ENCODE data around the gene STPG4.

STPG4 gene

DNA sequence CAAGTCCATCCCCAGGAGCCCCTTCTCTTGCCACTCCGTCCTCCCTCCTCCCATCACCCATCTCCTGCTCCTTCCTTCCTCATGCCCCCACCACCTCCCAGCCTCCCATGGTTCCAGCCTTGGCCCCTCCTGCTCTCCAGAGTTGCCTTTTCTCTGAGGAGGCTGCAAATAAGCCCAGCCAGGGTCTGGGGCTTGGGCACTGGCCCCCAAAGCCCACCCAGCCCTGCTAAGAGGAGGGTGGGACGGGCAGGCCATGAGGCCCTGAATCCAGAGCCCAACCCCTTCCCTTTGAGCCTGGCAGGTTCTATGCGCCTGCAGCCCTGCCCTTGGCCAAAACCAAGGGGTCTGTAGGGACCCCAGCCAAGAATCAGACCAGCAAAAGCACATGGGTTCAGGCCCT, 71.6 kb downstream of the STPG4 start:
- Histone ChIP-seq H3K4me2 (ENCODE audit: low read depth, low read length) (no peak overlapping the region), H3F3A (ENCODE audit: insufficient read depth, low read length) (no peaks in the 10 kb centered on the region), H2AFZ (ENCODE audit: low read length) (no peak overlapping the region), H3K36me3 (replicated peaks; ENCODE audit: insufficient read depth, low read length) (no peaks in the 10 kb centered on the region), H3K9ac (ENCODE audit: low read length) (no peak overlapping the region), H3K4me1 (ENCODE audit: low read length) (no peaks in the 10 kb centered on the region), H3K27ac (ENCODE audit: low read length) (no peak overlapping the region), H3K79me2 (ENCODE audit: low read length) (no peaks in the 10 kb centered on the region), H3K9me2 (replicated peaks; ENCODE audit: insufficient read depth, low read length) (no peaks in the 10 kb centered on the region), H3K27me3 (replicated peaks; ENCODE audit: insufficient read depth, low read length) (no peaks in the 10 kb centered on the region), H4K20me1 (ENCODE audit: insufficient read depth, low read length) (no peaks in the 10 kb centered on the region), H3K9me3 (replicated peaks; ENCODE audit: insufficient read depth, low read length) (no peaks in the 10 kb centered on the region), H3K4me3 (ENCODE audit: low read length) (no peak overlapping the region)
- no peak for DNase-seq
- TF ChIP-seq EZH2phosphoT487 (IDR thresholded peaks at IDR 0.05; ENCODE audit: low read length): no peak

DNA sequence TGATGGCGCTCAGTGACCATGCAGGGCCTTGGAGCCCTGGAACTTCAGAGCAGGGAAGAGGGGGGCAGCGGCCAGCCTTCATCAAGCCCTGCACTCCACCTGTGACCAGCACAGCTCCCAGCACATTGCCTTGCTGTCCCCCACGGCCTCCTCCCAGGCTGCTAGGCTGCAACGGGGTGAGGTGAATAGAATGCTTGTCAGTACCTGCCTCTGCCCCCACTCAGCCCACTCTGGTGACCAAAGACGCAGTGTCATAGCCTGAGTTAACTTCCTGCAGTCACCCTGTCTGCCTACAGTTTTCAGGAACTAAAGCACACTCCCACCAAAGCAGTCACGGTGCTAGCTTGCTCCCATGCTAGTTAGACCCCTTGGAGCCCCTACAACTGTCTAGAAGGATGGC, 72.1 kb downstream of the STPG4 start:
- TF ChIP-seq EZH2phosphoT487 (IDR thresholded peaks at IDR 0.05; ENCODE audit: low read length) (no peak), EZH2 (optimal IDR thresholded peaks at IDR 0.05; ENCODE audit: low read depth, low read length) (no peak)
- TF ChIP-seq, protein P1, sequence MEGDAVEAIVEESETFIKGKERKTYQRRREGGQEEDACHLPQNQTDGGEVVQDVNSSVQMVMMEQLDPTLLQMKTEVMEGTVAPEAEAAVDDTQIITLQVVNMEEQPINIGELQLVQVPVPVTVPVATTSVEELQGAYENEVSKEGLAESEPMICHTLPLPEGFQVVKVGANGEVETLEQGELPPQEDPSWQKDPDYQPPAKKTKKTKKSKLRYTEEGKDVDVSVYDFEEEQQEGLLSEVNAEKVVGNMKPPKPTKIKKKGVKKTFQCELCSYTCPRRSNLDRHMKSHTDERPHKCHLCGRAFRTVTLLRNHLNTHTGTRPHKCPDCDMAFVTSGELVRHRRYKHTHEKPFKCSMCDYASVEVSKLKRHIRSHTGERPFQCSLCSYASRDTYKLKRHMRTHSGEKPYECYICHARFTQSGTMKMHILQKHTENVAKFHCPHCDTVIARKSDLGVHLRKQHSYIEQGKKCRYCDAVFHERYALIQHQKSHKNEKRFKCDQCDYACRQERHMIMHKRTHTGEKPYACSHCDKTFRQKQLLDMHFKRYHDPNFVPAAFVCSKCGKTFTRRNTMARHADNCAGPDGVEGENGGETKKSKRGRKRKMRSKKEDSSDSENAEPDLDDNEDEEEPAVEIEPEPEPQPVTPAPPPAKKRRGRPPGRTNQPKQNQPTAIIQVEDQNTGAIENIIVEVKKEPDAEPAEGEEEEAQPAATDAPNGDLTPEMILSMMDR (IDR thresholded peaks at IDR 0.05; ENCODE audit: low read length): no peak
- Histone ChIP-seq H3K36me3 (replicated peaks; ENCODE audit: insufficient read depth, low read length) (no peaks in the 10 kb centered on the region), H3K27me3 (replicated peaks; ENCODE audit: insufficient read depth, low read length) (no peaks in the 10 kb centered on the region), H3K4me1 (ENCODE audit: low read length) (no peaks in the 10 kb centered on the region), H4K20me1 (ENCODE audit: insufficient read depth, low read length) (no peaks in the 10 kb centered on the region), H3K9me3 (replicated peaks; ENCODE audit: insufficient read depth, low read length) (no peaks in the 10 kb centered on the region), H3K4me2 (ENCODE audit: low read depth, low read length) (no peak overlapping the region), H3K4me3 (ENCODE audit: low read length) (no peak overlapping the region), H3K9me2 (replicated peaks; ENCODE audit: insufficient read depth, low read length) (no peaks in the 10 kb centered on the region), H3K79me2 (ENCODE audit: low read length) (no peaks in the 10 kb centered on the region), H3K27ac (ENCODE audit: low read length) (no peak overlapping the region), H3F3A (ENCODE audit: insufficient read depth, low read length) (no peaks in the 10 kb centered on the region), H3K9ac (ENCODE audit: low read length) (no peak overlapping the region), H2AFZ (ENCODE audit: low read length) (no peak overlapping the region)
- no peak for DNase-seq

DNA sequence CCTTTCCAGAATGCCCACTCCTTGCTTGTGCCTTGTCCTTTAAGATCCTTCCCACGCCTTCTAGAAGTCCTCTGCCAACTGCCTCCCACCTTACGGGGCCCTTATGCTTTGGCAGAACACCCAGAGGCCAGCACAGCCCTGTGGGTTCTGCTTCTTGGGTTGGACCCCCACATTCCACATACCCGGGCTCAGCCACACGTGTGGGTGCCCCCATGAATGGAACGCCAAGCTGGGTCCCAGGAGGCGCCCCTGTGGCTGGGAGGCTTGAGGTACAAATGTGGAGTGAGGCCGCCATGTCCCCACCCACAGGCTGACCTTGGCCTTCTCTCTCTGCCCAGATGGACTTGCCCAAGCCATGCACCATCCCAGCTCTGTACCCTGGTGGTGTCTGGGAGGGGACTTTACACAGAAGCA, 74.2 kb downstream of the STPG4 start:
- Histone ChIP-seq H3K27ac (ENCODE audit: low read length) (no peak overlapping the region), H3K4me3 (ENCODE audit: low read length) (no peak overlapping the region), H3K9ac (ENCODE audit: low read length) (no peak overlapping the region), H3K27me3 (replicated peaks; ENCODE audit: insufficient read depth, low read length) (no peaks in the 10 kb centered on the region), H3K4me1 (ENCODE audit: low read length) (no peaks in the 10 kb centered on the region), H2AFZ (ENCODE audit: low read length) (no peak overlapping the region), H3K4me2 (ENCODE audit: low read depth, low read length) (no peak overlapping the region), H4K20me1 (ENCODE audit: insufficient read depth, low read length) (no peaks in the 10 kb centered on the region), H3K9me3 (replicated peaks; ENCODE audit: insufficient read depth, low read length) (no peaks in the 10 kb centered on the region), H3K9me2 (replicated peaks; ENCODE audit: insufficient read depth, low read length) (no peaks in the 10 kb centered on the region), H3K36me3 (replicated peaks; ENCODE audit: insufficient read depth, low read length) (no peaks in the 10 kb centered on the region), H3K79me2 (ENCODE audit: low read length) (no peaks in the 10 kb centered on the region), H3F3A (ENCODE audit: insufficient read depth, low read length) (0 out of 2 replicates have a peak, but pooled peaks cover 3% of the 10 kb centered on the region)
- TF ChIP-seq EZH2phosphoT487 (IDR thresholded peaks at IDR 0.05; ENCODE audit: low read length) (no peak), EZH2 (optimal IDR thresholded peaks at IDR 0.05; ENCODE audit: low read depth, low read length) (no peak)
- TF ChIP-seq, protein P1 (IDR thresholded peaks at IDR 0.05; ENCODE audit: low read length): no peak
- DNase-seq: no peak

DNA sequence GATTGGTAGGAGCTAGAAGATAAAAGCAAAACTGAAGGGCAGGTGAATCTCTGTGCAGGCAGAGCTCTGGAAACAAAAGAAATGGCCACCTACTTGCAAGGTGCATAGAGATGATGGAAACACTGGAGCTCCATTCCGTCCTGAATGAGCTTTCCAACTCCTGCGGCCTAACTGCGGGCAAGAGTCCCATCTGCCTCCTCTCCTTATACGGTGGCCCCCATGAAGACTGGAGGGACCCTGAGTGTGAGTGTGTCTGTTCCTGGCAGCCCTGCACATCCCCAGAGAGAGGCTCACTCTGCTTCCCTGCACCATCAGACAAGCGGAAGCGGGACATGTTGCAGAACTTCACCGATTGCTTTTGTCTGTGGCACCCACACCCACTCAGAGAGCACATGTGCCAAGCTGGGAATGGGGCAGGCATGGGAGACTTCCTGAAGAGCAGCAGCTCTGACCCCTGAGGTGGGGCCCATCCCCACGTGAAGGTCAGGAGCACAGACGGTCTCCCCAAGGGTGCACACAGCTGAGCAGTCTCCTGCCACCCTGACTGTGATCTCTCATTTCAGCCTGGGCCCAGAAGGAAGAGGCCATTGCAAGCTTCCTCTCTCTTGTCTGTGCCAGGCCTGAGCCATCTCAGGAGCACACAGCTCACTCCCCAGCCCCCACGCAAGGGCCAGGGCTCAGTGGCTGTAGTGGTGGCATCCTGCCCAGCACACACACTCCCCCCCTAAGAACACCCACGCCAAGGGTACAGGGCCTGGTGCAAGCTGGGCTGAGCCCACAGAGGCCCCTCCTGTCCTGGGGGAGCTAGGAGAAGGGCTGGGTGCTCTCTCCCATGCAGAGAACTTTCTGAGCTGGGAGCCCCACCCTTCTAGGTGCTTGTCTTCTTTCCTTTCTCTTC, 75.3 kb downstream of the STPG4 start:
- Histone ChIP-seq H3K4me1 (ENCODE audit: low read length) (no peaks in the 10 kb centered on the region), H2AFZ (ENCODE audit: low read length) (no peak overlapping the region), H3K4me2 (ENCODE audit: low read depth, low read length) (no peak overlapping the region), H3K27me3 (replicated peaks; ENCODE audit: insufficient read depth, low read length) (no peaks in the 10 kb centered on the region), H3K79me2 (ENCODE audit: low read length) (no peaks in the 10 kb centered on the region), H3K36me3 (replicated peaks; ENCODE audit: insufficient read depth, low read length) (no peaks in the 10 kb centered on the region), H3K4me3 (ENCODE audit: low read length) (no peak overlapping the region), H3K9me2 (replicated peaks; ENCODE audit: insufficient read depth, low read length) (no peaks in the 10 kb centered on the region), H3K9me3 (replicated peaks; ENCODE audit: insufficient read depth, low read length) (no peaks in the 10 kb centered on the region), H3F3A (ENCODE audit: insufficient read depth, low read length) (0 out of 2 replicates have a peak, but pooled peaks cover 3% of the 10 kb centered on the region), H3K9ac (ENCODE audit: low read length) (no peak overlapping the region), H3K27ac (ENCODE audit: low read length) (no peak overlapping the region), H4K20me1 (ENCODE audit: insufficient read depth, low read length) (no peaks in the 10 kb centered on the region)
- no peak for DNase-seq
- TF ChIP-seq, protein P1 (IDR thresholded peaks at IDR 0.05; ENCODE audit: low read length): no peak
- TF ChIP-seq EZH2 (optimal IDR thresholded peaks at IDR 0.05; ENCODE audit: low read depth, low read length) (no peak), EZH2phosphoT487 (IDR thresholded peaks at IDR 0.05; ENCODE audit: low read length) (no peak)

All from MM.1S (cell line).